ENCODE data around the gene SLC5A6. TPM values are rescaled to one million over a fixed set of nuclear protein-coding genes. Genes with fewer than 3 reads are reported as not detected.
A peak's percentile ranks its signal among the peaks of the same experiment; 100 is the strongest.

The SLC5A6 gene
- total RNA-seq, 5 donors from 2014 or later (not counting 1 experiment from before 2014, with no cell fraction given): 37.5 to 214 (median 43.0) TPM

GRCh38 chr2:27247893-27248292 lies 35.8 kb upstream of the SLC5A6 start:
- no peak for ATAC-seq (replicated peaks in 1 of 4)
- POLR2A ChIA-PET: interaction anchor here in 1 of 2 donors (0.7 kb wide), 1 partner anchor 18 kb away, joined by 4 read pairs; no protein-coding TSS in a partner anchor
- H3K9me3 Mint-ChIP-seq: no peaks in the 10 kb centered on the region

GRCh38 chr2:27245626-27246025 lies 33.6 kb upstream of the SLC5A6 start:
- Mint-ChIP-seq H3K9me3 (no peaks in the 10 kb centered on the region), H3K4me3 (no peak overlapping the region), H3K4me1 (peaks cover 6 to 8% (median 7%) of the 10 kb centered on the region in 3 donors), H3K36me3 (peaks cover 10% of the 10 kb centered on the region), H3K27ac (no peak overlapping the region), H3K27me3 (peaks cover 0 to 10% of the 10 kb centered on the region in 2 donors)
- peaks cover 0 to 13% of the 10 kb centered on the region in 2 experiments for H3K27me3 ChIP-seq (replicated peaks in 1 of 2; ENCODE audit: control insufficient read depth in 2 of 2, extremely low read depth in 1 of 2, insufficient read depth in 2 of 2, low read length in 1 of 2)
- no CpG with 5 or more reads among the region's 4 CpGs for WGBS (ENCODE audit: insufficient coverage)
- CTCF ChIA-PET: no interaction called here
- no peak for ATAC-seq (replicated peaks in 1 of 4)
- peaks cover 20 to 29% of the 10 kb centered on the region in 2 donors for H3K36me3 ChIP-seq (ENCODE audit: control insufficient read depth in 2 of 2, extremely low read depth in 1 of 2, insufficient read depth in 1 of 2, low read length in 1 of 2)
- no peak for DNase-seq
- POLR2A ChIA-PET: no interaction called here
- no peak overlapping the region for H3K27ac ChIP-seq (ENCODE audit: low read length)
- no peak overlapping the region for H3K4me3 ChIP-seq (ENCODE audit: control insufficient read depth in 1 of 2, extremely low read depth in 1 of 2, low read length in 1 of 2)
- no peaks in the 10 kb centered on the region for H3K9me3 ChIP-seq
- peaks cover 0 to 18% of the 10 kb centered on the region in 2 experiments for H3K4me1 ChIP-seq (ENCODE audit: control insufficient read depth in 1 of 2, extremely low read depth in 1 of 2, insufficient read depth in 2 of 2, low read length in 2 of 2)

More at GRCh38 chr2:27247893-27248292, 35.8 kb upstream of the SLC5A6 start:
- Histone ChIP-seq H3K9me3 (no peaks in the 10 kb centered on the region), H3K27me3 (replicated peaks in 1 of 2; ENCODE audit: control insufficient read depth in 2 of 2, extremely low read depth in 1 of 2, insufficient read depth in 2 of 2, low read length in 1 of 2) (peaks cover 0 to 27% of the 10 kb centered on the region in 2 experiments), H3K36me3 (ENCODE audit: control insufficient read depth in 2 of 2, extremely low read depth in 1 of 2, insufficient read depth in 1 of 2, low read length in 1 of 2) (peaks cover 4 to 8% of the 10 kb centered on the region in 2 donors), H3K27ac (ENCODE audit: low read length) (no peak overlapping the region), H3K4me1 (ENCODE audit: control insufficient read depth in 1 of 2, extremely low read depth in 1 of 2, insufficient read depth in 2 of 2, low read length in 2 of 2) (peaks cover 0 to 7% of the 10 kb centered on the region in 2 experiments), H3K4me3 (ENCODE audit: control insufficient read depth in 1 of 2, extremely low read depth in 1 of 2, low read length in 1 of 2) (no peak overlapping the region)
- DNase-seq: no peak
- Mint-ChIP-seq H3K36me3 (no peaks in the 10 kb centered on the region), H3K27ac (no peak overlapping the region), H3K27me3 (peaks cover 7 to 24% of the 10 kb centered on the region in 2 donors), H3K4me1 (peaks cover 0 to 2% (median 0%) of the 10 kb centered on the region in 3 donors), H3K4me3 (no peak overlapping the region)
- CTCF ChIA-PET: interaction anchor here in 1 of 2 donors (0.6 kb wide), 1 partner anchor 25 kb away, joined by 3 read pairs; no protein-coding TSS in a partner anchor
- WGBS (ENCODE audit: insufficient coverage): 92% methylated on average over 2 of the region's 4 CpGs

DNA sequence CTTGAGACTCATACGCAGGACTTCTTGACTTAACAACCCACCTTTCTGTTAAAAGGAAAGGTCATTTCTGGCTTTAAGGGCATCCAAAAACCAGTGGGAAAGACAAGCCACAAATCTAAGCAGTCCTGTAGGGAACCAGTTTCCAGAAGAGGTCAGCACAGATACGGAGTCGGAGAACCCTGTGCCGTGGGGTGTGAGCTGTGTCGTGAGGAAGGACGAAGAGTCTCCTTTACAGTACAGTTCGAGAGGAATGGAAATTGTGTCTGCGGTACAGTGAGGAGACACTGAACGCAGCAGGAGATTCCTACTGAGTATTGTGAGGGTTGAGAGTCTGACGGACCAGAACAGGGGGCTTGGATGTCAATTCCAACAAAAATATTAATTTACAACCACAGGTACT lies 33.0 kb upstream of the SLC5A6 start:
- Histone ChIP-seq H3K4me1 (ENCODE audit: control insufficient read depth in 1 of 2, extremely low read depth in 1 of 2, insufficient read depth in 2 of 2, low read length in 2 of 2) (peaks cover 0 to 13% of the 10 kb centered on the region in 2 experiments), H3K9me3 (no peaks in the 10 kb centered on the region), H3K4me3 (ENCODE audit: control insufficient read depth in 1 of 2, extremely low read depth in 1 of 2, low read length in 1 of 2) (no peak overlapping the region), H3K27ac (ENCODE audit: low read length) (no peak overlapping the region), H3K27me3 (replicated peaks in 1 of 2; ENCODE audit: control insufficient read depth in 2 of 2, extremely low read depth in 1 of 2, insufficient read depth in 2 of 2, low read length in 1 of 2) (peaks cover 0 to 8% of the 10 kb centered on the region in 2 experiments), H3K36me3 (ENCODE audit: control insufficient read depth in 2 of 2, extremely low read depth in 1 of 2, insufficient read depth in 1 of 2, low read length in 1 of 2) (peaks cover 23 to 34% of the 10 kb centered on the region in 2 donors)
- Mint-ChIP-seq H3K27me3 (peaks cover 0 to 8% of the 10 kb centered on the region in 2 donors), H3K4me3 (no peak overlapping the region), H3K27ac (no peak overlapping the region), H3K4me1 (peaks cover 6 to 7% (median 6%) of the 10 kb centered on the region in 3 donors), H3K36me3 (peaks cover 15% of the 10 kb centered on the region), H3K9me3 (no peaks in the 10 kb centered on the region)
- POLR2A ChIA-PET: no interaction called here
- CTCF ChIA-PET: no interaction called here
- ATAC-seq (replicated peaks in 1 of 4) (no peak), DNase-seq (no peak)
- WGBS (ENCODE audit: insufficient coverage): no CpG with 5 or more reads among the region's 10 CpGs

DNA sequence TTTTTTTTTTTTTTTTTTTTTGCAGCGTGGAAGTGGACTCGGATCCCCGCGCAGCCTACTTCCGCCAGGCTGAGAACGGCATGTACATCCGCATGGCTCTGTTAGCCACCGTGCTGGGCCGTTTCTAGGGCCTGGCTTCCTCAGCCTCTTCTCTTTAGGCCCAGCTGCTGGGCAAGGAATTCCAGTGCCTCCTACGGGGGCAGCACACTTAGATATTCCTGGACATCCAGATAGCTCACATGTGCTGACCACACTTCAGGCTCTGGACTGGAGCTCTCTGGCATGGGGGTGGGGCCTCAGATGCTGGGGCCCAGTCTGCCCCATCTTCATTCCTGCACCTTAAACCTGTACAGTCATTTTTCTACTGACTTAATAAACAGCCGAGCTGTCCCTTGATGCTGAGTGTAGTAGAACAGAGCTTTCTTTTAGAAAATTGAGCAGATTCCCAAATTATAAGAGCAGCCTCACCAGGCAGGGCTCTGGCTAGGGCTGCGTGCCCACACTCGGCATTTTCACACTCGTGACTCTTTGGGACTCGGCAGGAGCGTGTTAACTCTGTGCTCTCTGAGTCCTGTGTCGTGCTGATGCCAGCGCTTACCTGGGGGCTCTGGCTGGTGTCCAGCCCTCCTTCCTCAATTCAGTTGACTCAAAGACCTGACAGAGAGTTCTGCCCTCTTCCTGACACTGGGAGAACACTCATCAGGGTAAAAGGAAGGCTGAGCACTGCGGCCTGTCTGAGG lies 31.5 kb upstream of the SLC5A6 start:
- Histone ChIP-seq H3K36me3 (ENCODE audit: control insufficient read depth in 2 of 2, extremely low read depth in 1 of 2, insufficient read depth in 1 of 2, low read length in 1 of 2) (peaks cover 38 to 49% of the 10 kb centered on the region in 2 donors), H3K27ac (ENCODE audit: low read length) (no peak overlapping the region), H3K4me3 (ENCODE audit: control insufficient read depth in 1 of 2, extremely low read depth in 1 of 2, low read length in 1 of 2) (no peak overlapping the region), H3K9me3 (no peaks in the 10 kb centered on the region), H3K4me1 (ENCODE audit: control insufficient read depth in 1 of 2, extremely low read depth in 1 of 2, insufficient read depth in 2 of 2, low read length in 2 of 2) (peaks cover 0 to 10% of the 10 kb centered on the region in 2 experiments), H3K27me3 (replicated peaks in 1 of 2; ENCODE audit: control insufficient read depth in 2 of 2, extremely low read depth in 1 of 2, insufficient read depth in 2 of 2, low read length in 1 of 2) (no peaks in the 10 kb centered on the region)
- no peak for DNase-seq
- no peak overlapping the region for H3K4me3 Mint-ChIP-seq
- ChIA-PET POLR2A (interaction anchor here in 1 of 2 donors (0.5 kb wide), 1 partner anchor 101 kb away, joined by 5 read pairs; no protein-coding TSS in a partner anchor), CTCF (no interaction called here)
- no peaks in the 10 kb centered on the region for H3K9me3 Mint-ChIP-seq
- H3K27ac Mint-ChIP-seq: no peak overlapping the region
- peaks cover 6 to 7% (median 6%) of the 10 kb centered on the region in 3 donors for H3K4me1 Mint-ChIP-seq
- peaks cover 0 to 4% of the 10 kb centered on the region in 2 donors for H3K27me3 Mint-ChIP-seq
- 98% methylated on average over 17 of the region's 19 CpGs for WGBS (ENCODE audit: insufficient coverage)
- H3K36me3 Mint-ChIP-seq: peaks cover 27% of the 10 kb centered on the region
- ATAC-seq (replicated peaks in 1 of 4): no peak

GRCh38 chr2:27242614-27242951 lies 30.5 kb upstream of the SLC5A6 start:
- Mint-ChIP-seq H3K4me3 (no peak overlapping the region), H3K9me3 (no peaks in the 10 kb centered on the region), H3K27me3 (no peaks in the 10 kb centered on the region), H3K4me1 (peaks cover 6 to 7% (median 6%) of the 10 kb centered on the region in 3 donors), H3K27ac (no peak overlapping the region), H3K36me3 (peaks cover 31% of the 10 kb centered on the region)
- ChIA-PET CTCF (no interaction called here), POLR2A (no interaction called here)
- H3K9me3 ChIP-seq: no peaks in the 10 kb centered on the region
- DNase-seq (no peak), ATAC-seq (replicated peaks in 1 of 4) (peak in 1 of 4 experiments; percentile 7)
- H3K27me3 ChIP-seq (replicated peaks in 1 of 2; ENCODE audit: control insufficient read depth in 2 of 2, extremely low read depth in 1 of 2, insufficient read depth in 2 of 2, low read length in 1 of 2): no peaks in the 10 kb centered on the region
- peaks cover 45 to 59% of the 10 kb centered on the region in 2 donors for H3K36me3 ChIP-seq (ENCODE audit: control insufficient read depth in 2 of 2, extremely low read depth in 1 of 2, insufficient read depth in 1 of 2, low read length in 1 of 2)
- 97% methylated on average over 16 of the region's 16 CpGs for WGBS (ENCODE audit: insufficient coverage)
- H3K4me3 ChIP-seq (ENCODE audit: control insufficient read depth in 1 of 2, extremely low read depth in 1 of 2, low read length in 1 of 2): no peak overlapping the region
- peaks cover 0 to 10% of the 10 kb centered on the region in 2 experiments for H3K4me1 ChIP-seq (ENCODE audit: control insufficient read depth in 1 of 2, extremely low read depth in 1 of 2, insufficient read depth in 2 of 2, low read length in 2 of 2)
- H3K27ac ChIP-seq (ENCODE audit: low read length): no peak overlapping the region

DNA sequence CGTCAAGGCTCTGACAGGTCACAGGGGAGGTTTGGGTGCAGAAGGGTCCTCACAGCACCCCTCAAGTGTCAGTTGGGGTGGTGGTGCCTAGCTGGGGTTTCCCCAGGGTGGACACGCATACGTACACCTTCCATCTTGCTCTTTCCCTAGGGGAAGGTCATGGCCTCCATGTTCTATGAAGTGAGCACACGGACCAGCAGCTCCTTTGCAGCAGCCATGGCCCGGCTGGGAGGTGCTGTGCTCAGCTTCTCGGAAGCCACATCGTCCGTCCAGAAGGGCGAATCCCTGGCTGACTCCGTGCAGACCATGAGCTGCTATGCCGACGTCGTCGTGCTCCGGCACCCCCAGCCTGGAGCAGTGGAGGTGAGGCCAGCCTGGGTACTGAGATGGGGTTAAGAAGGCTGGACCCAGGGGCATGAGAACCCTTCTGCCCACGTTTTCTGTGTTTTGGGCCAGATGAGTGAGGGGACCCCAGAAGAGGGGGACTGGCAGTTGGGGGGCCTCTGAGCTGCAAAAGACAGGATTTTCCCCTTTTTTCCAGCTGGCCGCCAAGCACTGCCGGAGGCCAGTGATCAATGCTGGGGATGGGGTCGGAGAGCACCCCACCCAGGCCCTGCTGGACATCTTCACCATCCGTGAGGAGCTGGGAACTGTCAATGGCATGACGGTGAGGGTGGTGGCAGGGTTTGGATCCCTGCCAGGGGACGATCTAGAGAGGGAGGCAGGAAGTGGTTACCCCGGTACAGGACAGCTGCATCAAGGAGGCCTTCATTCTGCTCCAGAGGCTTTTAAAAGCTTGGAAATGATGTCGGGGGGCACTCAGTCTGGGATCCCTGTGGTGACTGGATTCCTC lies 29.9 kb upstream of the SLC5A6 start:
- 76% methylated on average over 22 of the region's 24 CpGs for WGBS (ENCODE audit: insufficient coverage)
- H3K36me3 Mint-ChIP-seq: peaks cover 36% of the 10 kb centered on the region
- CTCF ChIA-PET: no interaction called here

More for the DNA sequence above, 29.9 kb upstream of the SLC5A6 start:
- POLR2A ChIA-PET: interaction anchor here in 1 of 2 donors (0.7 kb wide), 1 partner anchor 14 kb away, joined by 3 read pairs; no protein-coding TSS in a partner anchor
- ATAC-seq (replicated peaks in 1 of 4): peak in 2 of 4 experiments; percentile 38 to 45
- Histone ChIP-seq H3K9me3 (no peaks in the 10 kb centered on the region), H3K27ac (ENCODE audit: low read length) (no peak overlapping the region), H3K4me3 (ENCODE audit: control insufficient read depth in 1 of 2, extremely low read depth in 1 of 2, low read length in 1 of 2) (no peak overlapping the region), H3K36me3 (ENCODE audit: control insufficient read depth in 2 of 2, extremely low read depth in 1 of 2, insufficient read depth in 1 of 2, low read length in 1 of 2) (peaks cover 50 to 63% of the 10 kb centered on the region in 2 donors), H3K4me1 (ENCODE audit: control insufficient read depth in 1 of 2, extremely low read depth in 1 of 2, insufficient read depth in 2 of 2, low read length in 2 of 2) (peaks cover 0 to 10% of the 10 kb centered on the region in 2 experiments), H3K27me3 (replicated peaks in 1 of 2; ENCODE audit: control insufficient read depth in 2 of 2, extremely low read depth in 1 of 2, insufficient read depth in 2 of 2, low read length in 1 of 2) (no peaks in the 10 kb centered on the region)
- DNase-seq: peak in 4 of 35 experiments; percentile 13 to 20 (median 17)
- Mint-ChIP-seq H3K27me3 (no peaks in the 10 kb centered on the region), H3K9me3 (no peaks in the 10 kb centered on the region), H3K27ac (peak overlapping the region in 1 of 2 donors; percentile 28), H3K4me1 (peaks cover 6 to 7% (median 6%) of the 10 kb centered on the region in 3 donors), H3K4me3 (no peak overlapping the region)

Data from T-cell (primary cell).